Gastrocnemius medialis (tissue), 4 donors: ENCODE data around the gene ZNF236. TPM values are rescaled to one million over a fixed set of nuclear protein-coding genes. Genes with fewer than 3 reads are reported as not detected.

Experiments
- ATAC-seq, 2 donors: fragments of 150-250 bp; one replicate each; pipeline ENCODE4 v1.9.1; 2016
- DNase-seq, 2 donors: peaks; one replicate each; pipeline ENCODE4 v3.0.0-alpha.2; 2019
- H3K27ac ChIP-seq, 4 donors: fragments of 200-600 bp; sonication (generic); 1 replicate in 1 of 4; 2 replicates in 3 of 4; pipeline ENCODE4 v1.5.1; 2016 to 2018; ENCODE audit warnings: mild to moderate bottlenecking in 2 of 4, moderate library complexity in 1 of 4
- H3K27me3 ChIP-seq, 3 donors: fragments of 200-600 bp; sonication (generic) in 2 of 3; 1 replicate in 1 of 3; 2 replicates in 2 of 3; pipeline versions ENCODE4 v1.5.1 to v1.6.0; 2016 to 2019; ENCODE audit warnings: mild to moderate bottlenecking in 1 of 3, moderate library complexity in 1 of 3
- H3K36me3 ChIP-seq, 2 donors: fragments of 200-600 bp; sonication (generic) in 1 of 2; one replicate each; pipeline ENCODE4 v1.5.1; 2017 to 2018
- H3K4me1 ChIP-seq, 2 donors: fragments of 200-600 bp; sonication (generic) in 1 of 2; one replicate each; pipeline ENCODE4 v1.5.1; 2016 to 2017; ENCODE audit warnings: mild to moderate bottlenecking in 2 of 2
- H3K4me3 ChIP-seq, 4 donors: fragments of 200-600 bp; sonication (generic) in 3 of 4; 1 replicate in 1 of 4; 2 replicates in 3 of 4; pipeline ENCODE4 v1.5.1; 2016 to 2019; ENCODE audit warnings: mild to moderate bottlenecking in 2 of 4
- H3K9me3 ChIP-seq, 3 donors: fragments of 200-600 bp; sonication (generic) in 2 of 3; 1 replicate in 1 of 3; 2 replicates in 2 of 3; pipeline ENCODE4 v1.5.1; 2016 to 2019
- POLR2A ChIP-seq, 2 donors: fragments of 450-650 bp; IDR thresholded peaks; one replicate each; pipeline ENCODE4 v1.6.1; 2017; ENCODE audit warnings: antibody characterized with exemption in 2 of 2, mild to moderate bottlenecking in 2 of 2, moderate library complexity in 2 of 2
- in situ Hi-C, 4 donors: fragments of 200-750 bp; cut with MboI; loops; one replicate each; pipeline versions ENCODE4 v1.15.0 to v1.8.0; 2017; ENCODE audit warnings: low sequenced_read_pairs in 4 of 4
- intact Hi-C: fragments of 100-400 bp; cut with DNase I; formaldehyde crosslinking; loops from one replicate; pipeline ENCODE4 v1.15.1; 2023; ENCODE audit warnings: low total_unique reads
- total RNA-seq, 4 donors: library from RNA; depleted of rRNA; stranded (reverse); fragments of >200 nt; gene quantifications; one replicate each; pipeline versions ENCODE4 v1.1.0 to v1.2.3, GENCODE V29; 2016
- TF ChIP-seq, protein P1 (sequence below), 5 experiments: fragments of 450-650 bp in 3 of 5; fragments of 200-600 bp in 2 of 5; sonication (generic) in 2 of 5; IDR thresholded peaks in 4 of 5; conservative IDR thresholded peaks in 1 of 5; 1 replicate in 4 of 5; 2 replicates in 1 of 5; pipeline ENCODE4 v1.5.1; 2016 to 2019; ENCODE audit warnings: antibody characterized with exemption in 5 of 5, mild to moderate bottlenecking in 3 of 5, moderate library complexity in 3 of 5

The ZNF236 gene
- total RNA-seq, 4 donors from 2014 or later: 6.2 to 7.1 (median 6.5) TPM

DNA sequence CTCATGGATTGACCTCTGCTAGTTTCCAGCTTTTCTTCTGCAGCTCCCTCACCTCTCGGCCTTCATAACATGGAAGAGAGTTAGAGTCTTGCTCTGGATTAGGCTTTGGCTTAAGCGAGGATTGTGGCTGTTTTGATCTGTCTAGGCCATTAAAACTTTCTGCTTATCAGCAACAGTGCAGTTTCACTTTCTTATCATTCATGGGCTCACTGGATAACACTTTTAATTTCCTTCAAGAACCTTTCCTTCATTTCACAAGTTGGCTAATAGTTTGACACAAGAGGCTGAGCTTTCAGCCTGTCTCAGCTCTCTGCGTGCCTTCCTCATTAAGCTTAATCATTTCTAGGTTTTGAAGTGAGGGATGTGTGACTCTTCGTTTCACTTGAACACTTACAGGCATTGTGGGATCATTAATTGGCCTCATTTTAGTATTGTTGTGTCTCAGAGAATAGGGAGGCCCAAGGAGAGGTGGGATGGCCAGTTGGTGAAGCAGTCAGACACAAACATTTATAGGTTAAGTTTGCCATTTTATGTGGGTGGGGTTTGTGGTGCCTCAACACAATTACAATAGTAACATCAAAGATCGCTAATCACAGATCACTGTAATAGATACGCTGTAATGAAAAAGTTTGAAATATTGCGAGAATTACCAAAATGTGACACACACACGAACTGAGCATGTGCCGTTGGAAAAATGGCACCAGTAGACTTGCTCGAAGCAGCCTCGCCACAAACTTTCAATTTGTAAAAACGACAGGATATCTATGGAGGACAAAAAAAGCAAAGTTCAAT, 129.3 kb downstream of the ZNF236 start:
- H3K4me1 ChIP-seq: no peaks in the 10 kb centered on the region
- H3K9me3 ChIP-seq: no peaks in the 10 kb centered on the region
- H3K27ac ChIP-seq: no peak overlapping the region
- H3K27me3 ChIP-seq: no peaks in the 10 kb centered on the region
- no peak for DNase-seq
- TF ChIP-seq POLR2A (IDR thresholded peaks at IDR 0.05): no peak
- TF ChIP-seq, protein P1, sequence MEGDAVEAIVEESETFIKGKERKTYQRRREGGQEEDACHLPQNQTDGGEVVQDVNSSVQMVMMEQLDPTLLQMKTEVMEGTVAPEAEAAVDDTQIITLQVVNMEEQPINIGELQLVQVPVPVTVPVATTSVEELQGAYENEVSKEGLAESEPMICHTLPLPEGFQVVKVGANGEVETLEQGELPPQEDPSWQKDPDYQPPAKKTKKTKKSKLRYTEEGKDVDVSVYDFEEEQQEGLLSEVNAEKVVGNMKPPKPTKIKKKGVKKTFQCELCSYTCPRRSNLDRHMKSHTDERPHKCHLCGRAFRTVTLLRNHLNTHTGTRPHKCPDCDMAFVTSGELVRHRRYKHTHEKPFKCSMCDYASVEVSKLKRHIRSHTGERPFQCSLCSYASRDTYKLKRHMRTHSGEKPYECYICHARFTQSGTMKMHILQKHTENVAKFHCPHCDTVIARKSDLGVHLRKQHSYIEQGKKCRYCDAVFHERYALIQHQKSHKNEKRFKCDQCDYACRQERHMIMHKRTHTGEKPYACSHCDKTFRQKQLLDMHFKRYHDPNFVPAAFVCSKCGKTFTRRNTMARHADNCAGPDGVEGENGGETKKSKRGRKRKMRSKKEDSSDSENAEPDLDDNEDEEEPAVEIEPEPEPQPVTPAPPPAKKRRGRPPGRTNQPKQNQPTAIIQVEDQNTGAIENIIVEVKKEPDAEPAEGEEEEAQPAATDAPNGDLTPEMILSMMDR (IDR thresholded peaks at IDR 0.05 in 4 of 5, conservative IDR thresholded peaks at IDR 0.05 in 1 of 5): no peak
- in situ Hi-C loops: no loop called here
- H3K36me3 ChIP-seq: peaks cover 0 to 16% of the 10 kb centered on the region in 2 donors
- no peak overlapping the region for H3K4me3 ChIP-seq
- ATAC-seq: no peak
- intact Hi-C loops: no loop called here

DNA sequence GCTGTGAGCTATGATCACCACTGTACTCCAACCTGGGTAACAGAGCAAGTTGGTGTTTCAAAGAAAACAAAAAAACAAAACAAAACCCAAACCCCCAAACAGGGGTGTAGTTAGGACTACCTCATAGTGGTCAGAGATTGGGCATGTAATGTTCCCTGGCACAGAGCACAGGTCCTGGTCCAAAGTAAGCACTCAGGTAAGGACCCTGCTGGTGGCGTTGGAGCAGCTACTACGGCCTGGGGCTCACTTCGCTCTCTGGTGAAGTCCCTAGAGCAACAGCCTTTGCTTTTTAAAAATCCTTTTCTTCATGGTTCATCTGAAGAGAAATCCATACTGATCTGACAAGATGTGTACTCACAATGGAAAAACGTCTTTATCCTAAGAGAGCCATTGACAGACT, 130.4 kb downstream of the ZNF236 start:
- ATAC-seq (no peak), DNase-seq (no peak)
- intact Hi-C loops: no loop called here
- in situ Hi-C loops: no loop called here
- Histone ChIP-seq H3K27ac (no peak overlapping the region), H3K4me3 (no peak overlapping the region), H3K9me3 (no peaks in the 10 kb centered on the region), H3K27me3 (no peaks in the 10 kb centered on the region), H3K4me1 (no peaks in the 10 kb centered on the region), H3K36me3 (peaks cover 0 to 9% of the 10 kb centered on the region in 2 donors)
- TF ChIP-seq, protein P1 (IDR thresholded peaks at IDR 0.05 in 4 of 5, conservative IDR thresholded peaks at IDR 0.05 in 1 of 5): no peak
- no peak for TF ChIP-seq POLR2A (IDR thresholded peaks at IDR 0.05)

GRCh38 chr18:76953156-76953555, 130.8 kb downstream of the ZNF236 start:
- H3K4me3 ChIP-seq: no peak overlapping the region
- TF ChIP-seq, protein P1 (IDR thresholded peaks at IDR 0.05 in 4 of 5, conservative IDR thresholded peaks at IDR 0.05 in 1 of 5): no peak
- no peak for TF ChIP-seq POLR2A (IDR thresholded peaks at IDR 0.05)
- DNase-seq: no peak
- no peak overlapping the region for H3K27ac ChIP-seq
- ATAC-seq: no peak
- intact Hi-C loops: no loop called here
- in situ Hi-C loops: no loop called here
- no peaks in the 10 kb centered on the region for H3K4me1 ChIP-seq
- peaks cover 0 to 6% of the 10 kb centered on the region in 2 donors for H3K36me3 ChIP-seq
- no peaks in the 10 kb centered on the region for H3K9me3 ChIP-seq
- no peaks in the 10 kb centered on the region for H3K27me3 ChIP-seq

DNA sequence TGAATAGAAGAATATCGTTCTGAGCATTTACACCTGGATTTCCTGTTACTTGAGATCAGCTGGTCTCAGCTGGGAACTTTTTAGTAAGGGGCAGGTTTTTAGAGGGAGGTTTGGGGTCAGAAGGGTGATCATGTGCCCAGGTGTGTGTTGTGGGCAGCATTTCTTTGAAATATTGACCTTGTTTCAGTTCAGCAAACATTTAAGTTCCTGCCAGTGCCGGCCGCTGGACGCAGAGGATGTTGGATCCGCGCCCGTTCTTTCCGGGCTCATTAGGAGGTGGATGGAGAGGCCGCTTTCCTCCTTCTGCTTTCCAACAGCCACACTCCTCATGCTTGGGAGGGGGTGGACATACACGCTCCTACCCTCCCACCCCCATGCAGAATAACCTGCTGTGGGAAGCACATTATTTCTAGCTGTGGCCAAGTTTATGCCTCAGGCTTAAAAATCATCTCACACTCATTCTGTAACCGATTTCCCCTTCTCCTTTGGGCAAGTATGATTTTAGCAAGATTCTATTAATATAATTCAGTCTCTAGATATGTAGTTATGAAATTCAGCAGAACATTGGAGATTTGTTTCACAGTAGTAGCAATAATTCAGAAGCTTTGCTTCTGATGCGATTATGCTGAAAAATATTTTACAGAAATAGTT, 131.4 kb downstream of the ZNF236 start:
- no peak overlapping the region for H3K27ac ChIP-seq
- H3K4me3 ChIP-seq: no peak overlapping the region
- in situ Hi-C loops: no loop called here

More for the DNA sequence above, 131.4 kb downstream of the ZNF236 start:
- ATAC-seq (no peak), DNase-seq (no peak)
- intact Hi-C loops: no loop called here
- no peak for TF ChIP-seq POLR2A (IDR thresholded peaks at IDR 0.05)
- TF ChIP-seq, protein P1 (IDR thresholded peaks at IDR 0.05 in 4 of 5, conservative IDR thresholded peaks at IDR 0.05 in 1 of 5): no peak
- peaks cover 0 to 6% of the 10 kb centered on the region in 2 donors for H3K36me3 ChIP-seq
- no peaks in the 10 kb centered on the region for H3K4me1 ChIP-seq
- H3K27me3 ChIP-seq: no peaks in the 10 kb centered on the region
- H3K9me3 ChIP-seq: no peaks in the 10 kb centered on the region
